GM18907 (cell line): ENCODE measurements around the gene CARD9.
"Not testable (repeated sequence)": the region's sequence is repeated elsewhere in the genome, so short reads cannot be mapped to it uniquely, and the experiment has no call there.

Experiments
- ATAC-seq: cut with Tn5 transposase; IDR thresholded peaks from one replicate; pipeline ENCODE4 v1.9.1; 2021; ENCODE audit warnings: mild to moderate bottlenecking, moderate library complexity; ENCODE audit not compliant: unreplicated experiment

Gene CARD9, protein sequence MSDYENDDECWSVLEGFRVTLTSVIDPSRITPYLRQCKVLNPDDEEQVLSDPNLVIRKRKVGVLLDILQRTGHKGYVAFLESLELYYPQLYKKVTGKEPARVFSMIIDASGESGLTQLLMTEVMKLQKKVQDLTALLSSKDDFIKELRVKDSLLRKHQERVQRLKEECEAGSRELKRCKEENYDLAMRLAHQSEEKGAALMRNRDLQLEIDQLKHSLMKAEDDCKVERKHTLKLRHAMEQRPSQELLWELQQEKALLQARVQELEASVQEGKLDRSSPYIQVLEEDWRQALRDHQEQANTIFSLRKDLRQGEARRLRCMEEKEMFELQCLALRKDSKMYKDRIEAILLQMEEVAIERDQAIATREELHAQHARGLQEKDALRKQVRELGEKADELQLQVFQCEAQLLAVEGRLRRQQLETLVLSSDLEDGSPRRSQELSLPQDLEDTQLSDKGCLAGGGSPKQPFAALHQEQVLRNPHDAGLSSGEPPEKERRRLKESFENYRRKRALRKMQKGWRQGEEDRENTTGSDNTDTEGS

DNA sequence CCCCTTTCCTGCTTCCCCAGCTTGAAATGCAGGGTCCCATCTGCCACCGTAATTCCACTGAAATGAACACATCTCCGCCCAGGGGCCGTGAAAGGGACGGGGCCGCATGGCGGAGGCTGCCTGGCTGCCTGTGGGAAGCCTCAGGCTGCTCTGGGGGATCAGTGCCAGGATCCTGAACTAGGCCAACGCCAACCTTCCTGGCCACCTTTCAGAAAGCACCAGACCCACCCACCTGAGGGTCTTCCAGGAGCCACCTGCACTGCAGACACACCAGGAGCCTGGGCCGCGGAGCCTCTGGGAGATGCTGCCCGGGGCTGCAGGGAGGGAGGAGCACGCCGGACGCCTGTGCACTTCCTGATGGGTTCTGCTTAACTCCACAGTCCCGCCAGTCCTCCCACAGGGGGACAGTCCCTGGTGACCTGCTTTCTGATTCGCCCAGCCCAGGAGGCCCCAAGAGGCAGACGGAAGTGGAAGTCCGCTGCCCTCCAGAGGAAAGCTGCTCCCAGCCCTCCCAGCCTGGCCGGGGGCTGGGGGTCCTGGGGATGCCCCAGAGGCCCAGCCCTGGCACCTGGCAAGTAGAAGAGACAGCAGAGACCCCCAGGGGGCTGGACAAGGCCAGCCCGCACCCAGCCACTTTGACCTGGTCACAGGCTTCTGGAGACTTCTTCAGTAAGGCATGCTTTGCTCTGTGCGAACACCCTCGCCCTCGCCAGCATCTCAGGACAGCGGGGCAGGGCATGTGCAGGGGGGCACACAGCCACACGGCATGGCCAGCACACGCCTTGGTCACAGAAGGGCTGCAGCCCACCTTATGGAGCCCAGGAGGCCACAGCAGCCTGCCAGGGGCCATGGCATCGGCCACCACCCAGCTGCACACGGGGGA is at the start of gene CARD9:
Gene CARD9 (minus strand): TSS at position 370 of the 883 bp plus-strand sequence. CDS start 1,591 bp downstream, outside the sequence.
- no peak for ATAC-seq

DNA sequence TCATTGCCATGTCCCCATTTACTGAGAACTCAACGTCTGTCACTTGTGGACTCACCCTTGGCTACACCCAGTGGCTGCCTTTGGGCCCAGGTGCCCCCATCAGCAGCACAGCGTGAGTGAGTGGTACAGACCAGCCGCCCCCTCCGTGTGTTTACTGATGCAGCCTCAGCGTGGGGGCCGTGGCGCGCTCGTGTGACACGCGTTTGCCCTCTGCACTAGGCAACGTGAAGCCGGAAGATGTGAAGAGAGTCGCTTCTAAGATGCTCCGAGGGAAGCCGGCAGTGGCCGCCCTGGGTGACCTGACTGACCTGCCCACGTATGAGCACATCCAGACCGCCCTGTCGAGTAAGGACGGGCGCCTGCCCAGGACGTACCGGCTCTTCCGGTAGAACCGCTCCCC is 49.4 kb upstream of the CARD9 start:
- no peak for ATAC-seq

DNA sequence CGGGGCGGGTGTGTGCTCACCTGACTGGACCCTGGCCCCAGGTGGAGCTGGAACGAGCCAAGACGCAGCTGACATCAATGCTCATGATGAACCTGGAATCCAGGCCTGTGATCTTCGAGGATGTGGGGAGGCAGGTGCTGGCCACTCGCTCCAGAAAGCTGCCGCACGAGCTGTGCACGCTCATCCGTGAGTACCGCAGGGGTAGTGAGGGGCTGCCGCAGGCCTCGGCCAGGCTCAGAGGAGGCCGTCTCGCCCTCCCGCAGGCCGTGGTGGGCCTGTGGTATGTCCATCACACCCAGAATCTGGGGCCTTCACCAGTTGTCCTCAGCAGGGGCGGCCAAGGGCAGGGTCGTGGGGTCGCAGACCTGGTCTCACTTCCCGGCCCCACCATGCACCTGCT is 48.3 kb upstream of the CARD9 start:
- no peak for ATAC-seq

DNA sequence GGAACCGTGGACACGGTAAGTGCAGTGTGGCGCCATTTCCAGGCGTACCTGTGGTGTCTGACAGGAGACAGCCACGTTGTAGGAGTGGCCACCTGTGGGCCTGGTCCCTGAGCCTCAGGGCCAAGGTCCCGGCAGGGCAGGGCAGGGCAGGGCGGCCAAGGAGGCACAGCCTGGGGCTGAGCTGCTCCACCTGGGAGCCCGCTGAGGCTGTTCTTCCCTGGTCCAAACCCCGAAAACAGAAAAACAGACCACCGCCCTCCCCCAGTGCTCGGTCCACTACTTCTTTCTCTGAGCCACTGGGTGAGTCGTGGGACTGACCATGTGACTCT is 45.6 kb upstream of the CARD9 start:
- no peak for ATAC-seq

DNA sequence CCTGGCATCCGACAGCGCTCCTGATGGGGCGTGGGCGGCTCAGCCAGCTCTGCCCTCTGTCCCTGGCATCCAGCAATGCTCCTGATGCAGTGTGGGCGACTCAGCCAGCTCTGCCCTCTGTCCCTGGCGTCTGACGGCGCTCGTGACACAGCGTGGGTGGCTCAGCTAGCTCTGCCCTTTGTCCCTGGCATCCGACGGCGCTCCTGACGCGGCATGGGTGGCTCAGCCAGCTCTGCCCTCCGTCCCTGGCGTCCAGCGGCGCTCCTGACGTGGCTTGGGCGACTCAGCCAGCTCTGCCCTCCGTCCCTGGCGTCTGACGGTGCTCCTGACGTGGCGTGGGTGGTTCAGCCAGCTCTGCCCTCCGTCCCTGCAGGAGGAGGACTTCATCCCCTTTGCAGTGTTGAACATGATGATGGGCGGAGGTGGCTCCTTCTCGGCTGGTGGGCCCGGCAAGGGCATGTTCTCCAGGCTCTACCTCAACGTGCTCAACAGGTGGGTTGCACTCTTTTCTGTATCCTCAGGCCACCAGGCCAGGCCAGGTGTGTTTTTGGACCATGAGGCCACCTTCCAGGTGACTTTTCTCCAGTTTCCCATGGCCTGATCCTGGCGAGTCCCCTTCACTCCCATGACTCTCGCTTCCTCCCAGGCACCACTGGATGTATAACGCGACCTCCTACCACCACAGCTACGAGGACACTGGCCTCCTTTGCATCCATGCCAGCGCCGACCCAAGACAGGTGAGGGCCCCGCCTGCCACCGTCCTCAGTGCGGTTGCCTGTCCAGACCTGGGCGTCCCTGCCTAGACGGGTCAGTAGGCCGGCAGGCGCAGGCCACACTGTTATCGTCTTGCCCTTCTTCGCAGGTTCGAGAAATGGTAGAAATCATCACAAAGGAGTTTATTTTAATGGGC is 45.0 kb upstream of the CARD9 start:
- no peak for ATAC-seq

DNA sequence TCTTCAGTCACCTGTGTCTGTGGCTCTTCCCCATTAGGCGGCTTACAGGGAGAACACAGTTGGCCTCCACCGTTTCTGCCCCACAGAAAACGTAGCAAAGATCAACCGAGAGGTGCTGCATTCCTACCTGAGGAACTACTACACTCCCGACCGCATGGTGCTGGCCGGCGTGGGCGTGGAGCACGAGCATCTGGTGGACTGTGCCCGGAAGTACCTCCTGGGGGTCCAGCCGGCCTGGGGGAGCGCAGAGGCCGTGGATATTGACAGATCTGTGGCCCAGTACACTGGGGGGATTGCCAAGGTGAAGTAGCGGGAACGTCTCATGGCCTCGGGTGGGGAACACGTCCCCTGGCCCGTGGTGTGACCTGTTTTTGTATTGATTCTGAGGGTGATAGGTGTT is 43.4 kb upstream of the CARD9 start:
- no peak for ATAC-seq

DNA sequence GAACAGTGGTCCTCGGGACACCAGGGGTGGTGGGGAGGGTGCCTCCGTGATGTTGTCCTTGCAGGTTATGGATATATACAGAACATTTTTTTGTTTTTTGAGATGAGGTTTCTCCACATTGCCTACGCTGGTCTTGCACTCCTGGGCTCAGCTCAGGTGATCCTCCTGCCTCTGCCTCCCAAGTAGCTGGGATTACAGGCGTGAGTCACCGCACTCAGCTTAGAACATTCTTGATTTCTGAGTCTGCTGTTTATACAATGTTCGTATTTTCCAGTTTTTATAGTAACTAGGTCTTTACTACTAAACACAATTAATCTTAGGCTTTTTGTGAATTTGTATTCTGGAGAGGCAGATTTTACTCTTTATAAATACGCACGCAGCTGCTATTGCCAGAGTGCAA is 43.0 kb upstream of the CARD9 start:
- ATAC-seq: no peak

DNA sequence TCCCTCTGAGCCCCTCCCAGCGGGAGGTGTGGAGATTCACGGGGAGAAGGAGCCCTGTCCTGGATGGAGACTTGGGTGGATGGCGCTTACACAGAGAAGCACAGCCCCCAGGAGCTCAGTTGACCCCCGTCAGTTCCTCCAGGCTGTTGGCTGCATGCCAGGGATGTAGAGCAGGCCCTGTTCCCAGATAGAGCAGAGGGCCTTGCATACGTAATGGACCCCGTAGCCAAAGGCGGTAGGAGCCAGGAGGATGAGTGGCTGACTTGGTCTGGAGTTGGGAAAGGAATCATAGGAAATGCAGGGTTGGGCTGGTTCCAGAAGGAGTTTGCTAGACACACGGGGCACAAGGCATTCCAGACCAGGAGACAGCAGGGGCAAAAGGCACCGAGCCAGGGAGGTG is 39.5 kb upstream of the CARD9 start:
- ATAC-seq: no peak

DNA sequence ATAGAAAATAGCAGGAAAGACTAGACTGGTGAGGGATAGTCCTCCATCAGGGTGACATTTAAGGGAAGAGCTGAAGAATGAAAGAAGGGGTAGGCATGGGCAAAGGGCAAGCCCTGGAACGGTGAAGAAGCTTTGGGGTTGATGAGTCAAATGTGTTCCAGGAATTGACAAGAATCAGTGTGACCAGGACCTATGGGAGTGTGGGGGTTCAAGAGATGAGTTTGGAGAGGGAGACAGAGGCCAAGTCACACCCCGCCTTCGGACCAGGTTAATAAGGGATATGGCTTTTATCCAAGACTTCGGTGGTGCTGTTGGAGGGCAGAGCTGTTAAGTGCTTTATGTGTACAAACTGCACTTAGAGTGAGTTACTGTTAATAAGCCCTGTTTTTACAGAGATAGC is 37.9 kb upstream of the CARD9 start:
- ATAC-seq: no peak

DNA sequence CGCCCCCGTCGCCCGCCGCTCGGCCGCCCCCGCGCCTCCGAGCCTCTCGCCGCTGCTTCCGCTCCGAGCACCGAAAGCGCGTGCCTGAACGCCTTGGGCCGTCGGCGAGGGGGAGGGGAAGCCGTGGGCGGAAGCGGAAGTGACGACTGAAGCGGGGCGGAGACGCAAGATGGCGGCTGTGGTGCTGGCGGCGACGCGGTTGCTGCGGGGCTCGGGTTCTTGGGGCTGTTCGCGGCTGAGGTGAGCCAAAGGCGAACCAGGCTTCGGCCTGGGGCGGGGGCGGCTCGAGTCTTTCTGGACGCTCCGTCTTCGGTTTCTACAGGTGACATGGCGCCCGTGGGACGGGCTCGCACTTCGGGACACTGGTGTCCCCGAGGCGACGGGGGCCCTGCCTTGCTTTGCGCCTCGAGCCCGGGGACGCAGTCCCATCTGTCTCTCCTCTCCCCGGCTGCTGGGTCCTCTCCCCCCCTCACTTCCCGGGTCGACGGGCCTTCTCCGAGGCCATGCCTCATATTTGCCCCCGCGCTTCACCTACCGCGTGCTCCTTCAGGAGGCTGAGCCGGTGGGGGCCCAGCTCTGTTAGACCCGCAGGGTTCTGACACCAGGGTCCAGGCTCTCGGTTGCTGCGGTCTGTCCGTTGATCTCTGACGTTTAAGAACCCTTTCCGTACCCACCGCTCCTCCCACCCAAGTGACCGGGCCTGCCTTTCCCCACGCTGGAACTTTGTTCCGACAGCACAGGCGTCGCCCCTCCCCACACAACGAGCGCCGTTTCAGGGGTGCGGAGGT is 37.2 kb upstream of the CARD9 start, which contains the start of the genes ENTR1 and PMPCA:
Gene ENTR1 (minus strand): TSS at position 115 of the 788 bp plus-strand sequence. CDS start 217 bp downstream, outside the sequence.
Gene PMPCA (plus strand): TSS at position 159 of the 788 bp plus-strand sequence. CDS start 11 bp downstream, at position 170.
- ATAC-seq: peak; percentile 82

DNA sequence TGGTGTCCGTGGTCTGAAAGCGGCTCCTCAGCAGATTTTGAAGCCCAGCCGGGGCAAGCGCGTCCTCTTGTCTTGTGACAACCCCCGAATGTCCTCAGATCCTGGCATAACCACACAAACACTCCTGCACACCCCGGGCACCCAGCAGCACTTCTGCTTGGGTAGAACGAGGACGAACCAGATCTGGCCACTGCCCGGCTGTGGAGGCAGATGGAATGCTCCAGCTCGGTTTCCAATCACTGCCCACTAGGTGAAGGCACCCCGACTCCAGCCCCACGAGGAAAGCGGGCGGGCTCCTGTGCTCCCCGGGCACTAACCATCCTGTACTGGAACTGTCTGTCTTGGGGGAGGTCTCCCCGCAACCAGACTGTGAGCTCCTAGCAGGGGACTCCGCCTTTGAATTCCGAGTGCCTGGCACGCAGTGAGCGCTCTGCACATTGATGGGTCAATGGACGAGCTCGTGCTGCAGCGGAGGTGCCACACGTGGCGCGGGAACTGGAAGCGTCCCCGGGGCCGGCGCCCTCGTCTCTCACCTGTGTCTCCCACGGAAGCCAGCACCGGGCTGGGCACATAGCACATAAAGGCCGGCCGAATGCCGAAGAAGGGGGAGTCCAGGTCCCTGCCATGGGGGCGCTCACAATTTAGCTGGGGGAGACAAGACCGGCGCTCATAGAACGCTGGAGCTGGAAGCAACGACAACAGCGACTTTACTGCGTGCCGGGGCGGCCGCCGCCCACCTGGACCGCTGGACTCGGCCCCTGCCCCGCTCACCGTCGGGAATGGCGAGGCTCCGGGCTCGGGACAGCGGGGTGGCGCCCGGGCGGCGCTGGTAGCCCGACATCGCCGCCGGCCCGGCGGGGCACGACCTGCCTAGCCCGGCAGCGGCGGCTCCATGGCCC is 36.3 kb upstream of the CARD9 start:
- ATAC-seq: peak; percentile 22

DNA sequence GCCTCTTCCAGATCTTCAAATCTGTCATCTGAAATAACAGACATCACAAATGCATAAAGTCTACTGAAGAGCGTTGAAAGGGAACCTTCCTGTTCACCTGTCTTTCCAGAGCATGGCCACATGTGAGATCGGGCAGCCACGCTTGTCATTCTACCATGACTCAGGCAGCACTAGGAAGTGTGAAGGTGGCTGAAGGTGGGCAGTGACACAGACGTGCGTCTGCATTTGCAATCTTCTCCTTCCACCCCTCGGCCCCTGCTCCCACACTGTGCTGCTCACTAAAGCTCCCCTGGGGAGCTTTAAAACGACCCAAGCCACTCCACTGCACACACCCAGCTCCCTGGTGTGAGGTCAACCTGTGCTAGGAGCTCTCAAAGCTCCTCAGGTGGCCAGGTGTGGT is 34.4 kb upstream of the CARD9 start:
- ATAC-seq: no peak

DNA sequence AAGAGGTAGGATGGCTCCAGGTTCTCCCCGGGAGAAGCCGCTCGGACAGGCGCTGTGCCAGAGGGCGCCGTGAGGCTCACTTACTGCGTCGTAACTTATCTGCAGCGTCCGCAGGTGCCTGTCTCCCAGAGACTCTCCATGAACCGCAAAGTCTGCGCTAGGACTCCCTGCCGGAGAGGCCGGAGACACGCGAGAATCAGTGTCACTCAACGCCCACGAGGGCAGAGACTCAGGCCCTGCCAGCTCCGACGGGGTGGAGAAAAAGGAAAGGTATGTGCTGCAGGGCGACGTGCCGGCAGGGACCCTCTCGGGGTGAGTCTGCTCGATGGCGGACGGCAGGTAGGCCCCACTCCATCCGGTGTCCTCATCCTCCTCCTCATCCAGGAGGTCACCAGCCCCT is 33.6 kb upstream of the CARD9 start:
- ATAC-seq: not testable (repeated sequence)

DNA sequence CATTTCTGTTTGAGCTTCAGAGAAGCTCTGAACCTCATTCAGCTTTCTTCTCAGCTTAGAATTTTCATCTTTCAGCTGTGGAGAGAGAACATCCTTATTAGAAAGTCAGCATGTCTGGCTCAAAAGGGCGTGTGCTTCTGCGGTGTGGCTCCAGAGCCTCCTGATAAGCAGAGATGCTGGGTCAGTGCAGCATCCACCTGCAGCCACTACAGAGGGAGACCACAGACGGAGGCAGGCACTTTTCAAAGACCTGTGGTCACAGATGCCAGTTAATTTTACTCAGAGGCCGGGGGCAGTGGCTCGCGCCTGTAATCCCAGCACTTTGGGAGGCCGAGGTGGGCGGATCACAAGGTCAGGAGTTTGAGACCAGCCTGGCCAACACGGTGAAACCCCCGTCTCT is 32.4 kb upstream of the CARD9 start:
- not testable (repeated sequence) for ATAC-seq

DNA sequence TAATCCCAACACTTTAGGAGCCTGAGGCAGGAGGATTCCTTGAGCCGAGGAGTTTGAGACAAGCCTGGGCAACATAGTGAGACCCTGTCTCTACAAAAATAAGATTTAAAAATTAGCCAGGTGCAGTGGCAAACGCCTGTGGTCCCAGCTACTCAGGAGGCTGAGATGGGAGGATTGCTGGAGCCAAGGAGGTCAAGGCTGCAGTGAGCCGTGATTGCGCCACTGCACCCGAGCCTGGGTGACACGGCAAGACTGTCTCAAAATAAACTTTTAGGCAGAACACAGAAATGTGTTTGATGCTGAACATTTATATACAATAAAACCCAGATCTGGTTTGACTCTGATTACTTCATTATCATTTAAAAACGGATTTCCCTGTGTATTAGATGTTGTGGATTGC is 32.0 kb upstream of the CARD9 start:
- ATAC-seq: no peak

DNA sequence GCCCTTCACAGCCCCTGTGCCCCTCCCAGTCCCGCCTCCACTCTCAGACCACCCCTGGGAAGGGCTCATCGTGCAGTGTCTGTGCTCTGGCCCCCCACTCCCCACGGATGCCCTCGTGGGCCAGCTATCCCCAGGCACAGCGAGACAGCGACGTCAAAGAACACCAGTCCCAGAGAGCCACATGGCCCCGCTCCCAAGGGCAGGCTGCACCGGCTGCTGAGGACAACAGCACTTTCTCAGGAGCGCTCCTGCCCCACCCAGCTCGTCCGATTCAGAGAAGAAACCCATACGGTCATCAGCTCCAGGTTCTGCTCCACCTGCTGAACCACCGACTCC is 31.3 kb upstream of the CARD9 start:
- ATAC-seq: no peak

DNA sequence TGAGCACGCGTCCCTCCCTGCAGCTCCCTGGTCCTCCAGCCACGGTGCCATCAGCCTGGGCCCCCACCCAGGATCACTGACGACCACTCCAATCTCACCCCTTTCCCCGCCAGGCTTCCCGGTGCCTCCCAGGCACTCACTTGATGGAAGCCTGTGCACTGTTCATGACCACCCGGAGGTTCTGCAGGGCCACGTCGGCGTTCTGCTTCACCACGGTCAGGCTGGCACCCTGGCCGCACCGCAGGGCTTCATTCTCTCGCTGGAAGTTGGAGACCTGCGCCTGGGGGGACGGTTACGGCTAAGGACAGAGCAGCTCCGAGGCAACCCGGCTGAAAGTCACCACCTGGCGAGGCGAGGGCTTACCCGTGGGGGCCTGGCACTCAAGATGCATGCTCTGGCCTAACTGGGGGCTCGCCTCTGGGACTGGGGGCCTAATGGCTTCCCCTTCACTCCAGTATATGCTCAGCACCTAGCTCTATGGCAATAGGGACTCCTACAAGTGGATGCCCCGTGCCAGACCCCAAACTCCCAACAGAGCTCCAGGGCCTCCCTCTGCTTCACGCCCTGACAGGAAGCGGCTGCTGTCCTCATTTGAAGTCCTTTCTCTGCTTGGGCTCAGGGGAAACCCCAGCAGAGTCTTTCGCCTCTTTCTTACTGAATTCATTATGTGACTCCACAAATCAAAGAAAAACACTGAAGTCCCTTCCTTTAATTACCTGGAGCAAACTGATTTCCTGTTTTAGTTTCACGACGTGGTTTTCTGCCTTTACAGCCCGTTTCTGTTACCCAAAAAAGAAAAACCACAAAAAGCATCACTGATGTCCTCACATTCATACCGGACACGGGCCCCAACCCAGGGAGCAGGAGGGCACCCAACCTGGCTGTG is 30.7 kb upstream of the CARD9 start:
- no peak for ATAC-seq

DNA sequence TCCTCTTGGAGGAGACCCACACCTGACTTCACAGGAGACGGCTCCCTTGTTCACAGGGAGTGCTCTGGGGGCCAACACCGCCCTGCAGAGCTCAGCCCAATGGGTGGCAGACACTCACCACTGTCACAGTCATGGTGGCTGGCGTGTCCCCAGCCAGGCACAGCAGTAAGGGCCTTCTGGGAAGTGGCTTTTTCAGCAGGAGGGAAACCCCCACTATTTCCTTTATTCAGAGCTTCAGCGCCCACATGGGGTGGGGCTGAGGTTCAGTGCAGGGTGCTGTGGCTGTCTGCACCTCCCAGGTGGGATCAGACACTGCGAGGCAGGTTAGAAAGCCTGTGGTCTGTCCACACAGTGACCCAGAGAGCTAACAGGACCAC is 30.1 kb upstream of the CARD9 start:
- ATAC-seq: no peak
